Germinal center (tissue), 1 donor: ENCODE results near the gene VGF.

ENCODE experiments used
- DNase-seq: peaks from one replicate; pipeline ENCODE4 v3.0.0; 2012; ENCODE audit warnings: mixed read lengths, low spot score

Gene VGF

GRCh38 chr7:101185258-101185839 is 20.0 kb upstream of the VGF start:
- DNase-seq, result no peak

- no peak for DNase-seq
These were observed 14.9 kb upstream of the VGF start, which contains the start of gene NAT16 for GRCh38 chr7:101180130-101180755. NAT16 (minus strand) TSS chr7:101180293; CDS start chr7:101174807, 5,486 bp downstream.

GRCh38 chr7:101179713-101180112 is 14.3 kb upstream of the VGF start:
- no peak for DNase-seq

GRCh38 chr7:101179117-101179516 is 13.7 kb upstream of the VGF start:
- no peak for DNase-seq

- DNase-seq, result no peak
These were observed 12.3 kb upstream of the VGF start for GRCh38 chr7:101177644-101178043.

GRCh38 chr7:101175664-101176063 is 10.3 kb upstream of the VGF start:
- DNase-seq, result no peak

- no peak for DNase-seq
These were observed 9.0 kb upstream of the VGF start for GRCh38 chr7:101174322-101174854.

GRCh38 chr7:101173752-101174244 is 8.4 kb upstream of the VGF start:
- DNase-seq, result peak; percentile 82

- no peak for DNase-seq
These were observed 7.7 kb upstream of the VGF start for GRCh38 chr7:101172854-101173751.

- DNase-seq, result peak; percentile 85
These were observed 6.9 kb upstream of the VGF start for GRCh38 chr7:101172005-101172853.

- DNase-seq, result no peak
These were observed 6.1 kb upstream of the VGF start for GRCh38 chr7:101171442-101171837.

- DNase-seq, result no peak
These were observed 5.5 kb upstream of the VGF start for GRCh38 chr7:101170617-101171441.

- DNase-seq, result peak; percentile 72
These were observed 4.6 kb upstream of the VGF start for GRCh38 chr7:101169838-101170551.

- no peak for DNase-seq
These were observed 3.9 kb upstream of the VGF start for GRCh38 chr7:101169110-101169837.

- DNase-seq, result no peak
These were observed 3.2 kb upstream of the VGF start for GRCh38 chr7:101168412-101169049.

GRCh38 chr7:101167645-101168411 is 2.5 kb upstream of the VGF start:
- no peak for DNase-seq

- no peak for DNase-seq
These were observed 1.7 kb upstream of the VGF start for GRCh38 chr7:101166909-101167644.

GRCh38 chr7:101166648-101166908 is 1.2 kb upstream of the VGF start:
- DNase-seq, result no peak
